GM18868 (cell line): ENCODE data around the gene CAPN5.
A peak's percentile ranks its signal among the peaks of the same experiment; 100 is the strongest.

Experiments
- ATAC-seq: cut with Tn5 transposase; IDR thresholded peaks from one replicate; pipeline ENCODE4 v1.9.1; 2021; ENCODE audit warnings: mild to moderate bottlenecking, moderate library complexity; ENCODE audit not compliant: unreplicated experiment

Gene CAPN5

GRCh38 chr11:77082838-77083565 lies 16.2 kb downstream of the CAPN5 start:
- ATAC-seq = no peak

- no peak for ATAC-seq
Observed at GRCh38 chr11:77083566-77084245, 16.9 kb downstream of the CAPN5 start.

- no peak for ATAC-seq
Observed at GRCh38 chr11:77084581-77085191, 17.9 kb downstream of the CAPN5 start.

- ATAC-seq = no peak
Observed at GRCh38 chr11:77085652-77086051, 18.9 kb downstream of the CAPN5 start.

GRCh38 chr11:77086521-77087472 lies 20.0 kb downstream of the CAPN5 start:
- ATAC-seq = no peak

- ATAC-seq = no peak
Observed at GRCh38 chr11:77087723-77088225, 21.0 kb downstream of the CAPN5 start.

DNA sequence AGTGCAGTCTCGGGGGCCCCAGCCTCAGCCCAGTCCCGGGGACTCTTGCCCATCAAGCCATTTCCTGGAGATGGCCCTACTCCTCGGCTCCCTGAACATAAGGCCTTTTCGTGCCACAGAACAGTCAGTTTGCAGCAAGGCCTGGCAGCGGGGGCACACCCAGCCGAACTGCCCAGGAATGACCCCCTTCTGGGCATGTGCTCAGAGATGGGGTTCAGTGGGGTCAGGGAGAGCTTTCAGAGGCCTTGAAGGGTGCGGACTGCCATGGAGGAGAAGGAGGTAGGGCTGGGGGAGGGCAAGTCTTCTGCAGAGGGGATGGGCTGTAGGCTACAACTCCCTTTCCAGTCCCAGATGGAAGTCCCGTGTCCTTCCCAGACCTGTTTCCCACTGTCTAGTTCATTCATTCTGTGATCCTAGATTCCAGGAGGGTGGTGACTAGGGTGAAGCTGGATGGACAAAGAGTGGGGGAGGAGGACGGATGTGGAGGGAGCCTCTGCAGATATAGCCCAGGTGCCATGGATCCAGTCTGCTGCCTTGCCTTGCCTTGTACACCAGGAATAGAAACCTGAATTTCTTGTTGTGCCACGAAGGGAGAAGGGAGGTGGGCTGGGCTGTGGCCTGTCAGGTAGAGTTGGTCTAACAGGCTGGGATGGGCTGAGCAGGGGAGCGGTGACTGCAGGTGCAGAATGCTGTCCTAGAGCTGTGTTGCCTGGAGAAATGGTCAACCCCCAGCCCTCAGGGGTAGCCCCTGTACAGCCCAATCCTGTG lies 21.6 kb downstream of the CAPN5 start:
- no peak for ATAC-seq

GRCh38 chr11:77089004-77089545 lies 22.3 kb downstream of the CAPN5 start:
- ATAC-seq = no peak

- no peak for ATAC-seq
Observed at GRCh38 chr11:77090046-77090372, 23.2 kb downstream of the CAPN5 start.

GRCh38 chr11:77090373-77091111 lies 23.8 kb downstream of the CAPN5 start:
- ATAC-seq = no peak

DNA sequence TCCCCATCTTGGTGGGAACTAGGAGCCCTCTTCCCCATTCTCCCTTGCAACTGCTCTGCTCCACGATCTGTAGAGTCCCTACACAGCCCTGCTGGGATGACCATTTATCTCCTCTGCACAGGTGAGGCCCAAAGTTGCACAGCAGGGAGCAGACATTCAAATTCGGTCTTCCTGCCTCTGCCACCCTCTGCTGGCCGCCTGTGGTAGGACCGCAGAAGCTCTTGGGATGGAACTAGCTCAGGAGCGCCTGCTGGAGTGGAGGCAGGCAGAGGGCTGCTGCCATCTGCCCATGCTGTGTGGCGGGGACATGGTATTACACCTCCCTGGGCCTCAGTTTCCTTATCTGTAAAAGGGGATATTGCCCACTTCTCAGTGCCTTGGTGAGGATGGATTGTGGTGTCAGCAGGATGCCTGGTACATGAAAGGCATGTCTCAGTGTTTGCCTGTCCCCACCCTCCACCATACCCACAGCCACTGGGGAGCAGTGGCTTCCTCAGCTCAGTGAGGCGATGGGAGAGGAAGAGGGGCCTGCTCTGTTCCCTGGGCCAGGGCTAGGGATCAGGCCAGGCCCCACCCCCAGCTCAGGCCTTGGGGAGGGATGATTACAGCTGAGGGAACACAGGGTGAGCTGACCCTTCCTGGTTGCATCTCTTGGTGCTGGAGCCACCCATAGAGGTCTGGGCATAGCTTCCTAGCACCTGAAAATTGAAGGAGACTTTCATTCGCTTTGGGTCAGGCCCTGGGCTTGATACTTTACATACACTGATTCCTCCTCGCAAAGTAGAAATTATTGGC lies 24.6 kb downstream of the CAPN5 start:
- peak; percentile 88 for ATAC-seq

GRCh38 chr11:77092382-77092781 lies 25.6 kb downstream of the CAPN5 start:
- ATAC-seq = no peak

- ATAC-seq = no peak
Observed at GRCh38 chr11:77093056-77093891, 26.5 kb downstream of the CAPN5 start.

- no peak for ATAC-seq
Observed at GRCh38 chr11:77093987-77094840, 27.4 kb downstream of the CAPN5 start.

DNA sequence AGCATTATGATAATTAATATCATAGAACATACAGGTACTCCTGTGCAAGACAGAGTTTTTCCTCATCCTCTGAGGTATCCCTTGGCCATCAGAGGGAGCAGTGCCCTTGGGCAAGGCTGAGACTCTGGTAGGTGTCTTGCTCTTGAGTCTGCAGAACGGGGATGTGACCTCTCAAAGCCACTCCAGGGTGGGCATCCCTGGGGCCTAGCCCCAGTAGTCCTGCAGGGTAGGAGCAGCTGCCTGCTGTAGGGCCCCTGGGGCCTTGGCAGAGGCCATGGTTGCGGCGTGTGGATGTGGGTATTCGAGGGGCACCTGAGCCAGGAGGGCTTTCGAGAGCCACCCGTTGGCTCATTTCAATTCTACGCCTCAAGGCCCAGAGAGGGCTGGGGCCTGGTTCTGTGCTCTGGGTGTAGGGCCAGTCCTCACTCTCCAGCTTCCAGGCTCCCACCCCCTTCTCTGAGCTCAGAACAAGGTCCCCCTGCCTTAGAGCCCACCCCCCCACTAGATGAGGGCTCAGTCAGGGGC lies 28.1 kb downstream of the CAPN5 start:
- no peak for ATAC-seq
